ENCODE measurements around the gene CNTN2. TPM values are rescaled to one million over a fixed set of nuclear protein-coding genes. Genes with fewer than 3 reads are reported as not detected.

Gene CNTN2
- total and polyA plus RNA-seq, 2 experiments from 2014 or later: 9.7 TPM; not detected in 1

- no peak for DNase-seq (ENCODE audit: low spot score)
- Histone ChIP-seq H2AFZ (no peak overlapping the region), H3K4me2 (no peak overlapping the region), H3K27me3 (no peaks in the 10 kb centered on the region), H3K4me3 (no peak overlapping the region), H4K20me1 (ENCODE audit: insufficient read depth, poor library complexity, severe bottlenecking) (no peaks in the 10 kb centered on the region), H3K9me3 (ENCODE audit: low read depth) (no peaks in the 10 kb centered on the region), H3K4me1 (ENCODE audit: insufficient read depth) (no peaks in the 10 kb centered on the region), H3K9me2 (replicated peaks; ENCODE audit: insufficient read depth) (no peaks in the 10 kb centered on the region), H3K36me3 (replicated peaks; ENCODE audit: insufficient read depth, low read depth) (no peaks in the 10 kb centered on the region), H3K27ac (no peak overlapping the region), H3K79me2 (no peaks in the 10 kb centered on the region)
- WGBS (ENCODE audit: low lambda C conversion rate, missing lambda C conversion rate): 91% methylated on average over 9 of the region's 9 CpGs
- TF ChIP-seq CTCF (IDR thresholded peaks at IDR 0.05; ENCODE audit: poor library complexity) (no peak), EZH2 (IDR thresholded peaks at IDR 0.05; ENCODE audit: borderline replicate concordance) (no peak), EZH2phosphoT487 (IDR thresholded peaks at IDR 0.05; ENCODE audit: low read depth, severe bottlenecking, unreplicated experiment) (no peak)
Measured at GRCh38 chr1:205064741-205065316, 21.8 kb downstream of the CNTN2 start.

GRCh38 chr1:205065666-205066065 is 22.7 kb downstream of the CNTN2 start:
- Histone ChIP-seq H3K4me1 (ENCODE audit: insufficient read depth) (no peaks in the 10 kb centered on the region), H3K9me2 (replicated peaks; ENCODE audit: insufficient read depth) (no peaks in the 10 kb centered on the region), H3K4me3 (no peak overlapping the region), H4K20me1 (ENCODE audit: insufficient read depth, poor library complexity, severe bottlenecking) (no peaks in the 10 kb centered on the region), H3K9me3 (ENCODE audit: low read depth) (no peaks in the 10 kb centered on the region), H3K4me2 (no peak overlapping the region), H3K27me3 (no peaks in the 10 kb centered on the region), H2AFZ (no peak overlapping the region), H3K36me3 (replicated peaks; ENCODE audit: insufficient read depth, low read depth) (no peaks in the 10 kb centered on the region), H3K27ac (no peak overlapping the region), H3K79me2 (no peaks in the 10 kb centered on the region)
- 92% methylated on average over 13 of the region's 14 CpGs for WGBS (ENCODE audit: low lambda C conversion rate, missing lambda C conversion rate)
- TF ChIP-seq EZH2 (IDR thresholded peaks at IDR 0.05; ENCODE audit: borderline replicate concordance) (no peak), EZH2phosphoT487 (IDR thresholded peaks at IDR 0.05; ENCODE audit: low read depth, severe bottlenecking, unreplicated experiment) (no peak), CTCF (IDR thresholded peaks at IDR 0.05; ENCODE audit: poor library complexity) (no peak)
- no peak for DNase-seq (ENCODE audit: low spot score)

GRCh38 chr1:205066141-205066818 is 23.3 kb downstream of the CNTN2 start:
- 66% methylated on average over 13 of the region's 13 CpGs for WGBS (ENCODE audit: low lambda C conversion rate, missing lambda C conversion rate)
- Histone ChIP-seq H3K79me2 (no peaks in the 10 kb centered on the region), H3K27ac (no peak overlapping the region), H3K4me1 (ENCODE audit: insufficient read depth) (no peaks in the 10 kb centered on the region), H2AFZ (no peak overlapping the region), H3K27me3 (no peaks in the 10 kb centered on the region), H3K9me2 (replicated peaks; ENCODE audit: insufficient read depth) (no peaks in the 10 kb centered on the region), H3K9me3 (ENCODE audit: low read depth) (no peaks in the 10 kb centered on the region), H3K4me2 (no peak overlapping the region), H4K20me1 (ENCODE audit: insufficient read depth, poor library complexity, severe bottlenecking) (no peaks in the 10 kb centered on the region), H3K4me3 (no peak overlapping the region), H3K36me3 (replicated peaks; ENCODE audit: insufficient read depth, low read depth) (no peaks in the 10 kb centered on the region)
- DNase-seq (ENCODE audit: low spot score): no peak
- TF ChIP-seq EZH2 (IDR thresholded peaks at IDR 0.05; ENCODE audit: borderline replicate concordance) (no peak), CTCF (IDR thresholded peaks at IDR 0.05; ENCODE audit: poor library complexity) (peak; percentile 16)
